ENCODE results near the gene TENT5C.

TENT5C gene

GRCh38 chr1:117623698-117624097, 17.9 kb downstream of the TENT5C start:
- no peaks in the 10 kb centered on the region for H3K36me3 ChIP-seq
- H3K9me3 ChIP-seq (ENCODE audit: severe bottlenecking) = no peaks in the 10 kb centered on the region
- DNase-seq = no peak
- no peak overlapping the region for H3K4me3 ChIP-seq (ENCODE audit: low read depth, low read length)
- no peak overlapping the region for H3K27ac ChIP-seq
- TF ChIP-seq, protein P1, sequence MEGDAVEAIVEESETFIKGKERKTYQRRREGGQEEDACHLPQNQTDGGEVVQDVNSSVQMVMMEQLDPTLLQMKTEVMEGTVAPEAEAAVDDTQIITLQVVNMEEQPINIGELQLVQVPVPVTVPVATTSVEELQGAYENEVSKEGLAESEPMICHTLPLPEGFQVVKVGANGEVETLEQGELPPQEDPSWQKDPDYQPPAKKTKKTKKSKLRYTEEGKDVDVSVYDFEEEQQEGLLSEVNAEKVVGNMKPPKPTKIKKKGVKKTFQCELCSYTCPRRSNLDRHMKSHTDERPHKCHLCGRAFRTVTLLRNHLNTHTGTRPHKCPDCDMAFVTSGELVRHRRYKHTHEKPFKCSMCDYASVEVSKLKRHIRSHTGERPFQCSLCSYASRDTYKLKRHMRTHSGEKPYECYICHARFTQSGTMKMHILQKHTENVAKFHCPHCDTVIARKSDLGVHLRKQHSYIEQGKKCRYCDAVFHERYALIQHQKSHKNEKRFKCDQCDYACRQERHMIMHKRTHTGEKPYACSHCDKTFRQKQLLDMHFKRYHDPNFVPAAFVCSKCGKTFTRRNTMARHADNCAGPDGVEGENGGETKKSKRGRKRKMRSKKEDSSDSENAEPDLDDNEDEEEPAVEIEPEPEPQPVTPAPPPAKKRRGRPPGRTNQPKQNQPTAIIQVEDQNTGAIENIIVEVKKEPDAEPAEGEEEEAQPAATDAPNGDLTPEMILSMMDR (IDR thresholded peaks at IDR 0.05; ENCODE audit: low read depth, low read length) = no peak
- no peaks in the 10 kb centered on the region for H3K27me3 ChIP-seq (ENCODE audit: insufficient read depth, low read depth, severe bottlenecking)

DNA sequence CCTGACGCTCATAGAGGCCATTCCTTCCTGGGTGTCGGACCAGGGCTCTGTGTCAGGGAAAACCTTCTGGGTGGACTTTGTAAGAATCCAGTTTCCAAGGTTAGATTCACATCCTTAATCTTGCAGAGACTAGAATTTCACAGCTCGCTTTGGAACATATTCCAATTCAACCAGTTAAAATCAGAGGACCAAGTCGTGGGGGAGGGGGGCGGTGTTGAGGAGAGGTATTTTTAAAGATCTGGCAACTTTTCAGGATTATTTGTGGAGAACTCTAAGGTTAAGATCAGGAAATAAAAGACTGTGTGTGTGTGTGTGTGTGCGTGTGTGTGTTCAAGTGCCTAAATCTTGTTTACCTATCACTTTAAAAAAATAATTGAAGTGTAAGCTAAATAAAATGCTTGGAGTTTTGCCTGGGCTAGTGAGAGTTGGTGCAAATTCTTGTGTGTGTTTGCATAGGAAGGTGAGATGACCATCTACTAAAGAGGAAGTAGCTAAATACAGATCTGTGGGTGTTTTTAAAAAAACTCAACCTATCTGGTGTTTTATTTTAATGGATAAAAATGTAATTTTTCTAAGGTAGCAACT, 21.8 kb downstream of the TENT5C start:
- no peaks in the 10 kb centered on the region for H3K9me3 ChIP-seq (ENCODE audit: severe bottlenecking)
- no peak overlapping the region for H3K27ac ChIP-seq
- H3K27me3 ChIP-seq (ENCODE audit: insufficient read depth, low read depth, severe bottlenecking) = no peaks in the 10 kb centered on the region
- no peaks in the 10 kb centered on the region for H3K36me3 ChIP-seq
- DNase-seq = no peak
- TF ChIP-seq, protein P1 (IDR thresholded peaks at IDR 0.05; ENCODE audit: low read depth, low read length) = no peak
- no peak overlapping the region for H3K4me3 ChIP-seq (ENCODE audit: low read depth, low read length)

DNA sequence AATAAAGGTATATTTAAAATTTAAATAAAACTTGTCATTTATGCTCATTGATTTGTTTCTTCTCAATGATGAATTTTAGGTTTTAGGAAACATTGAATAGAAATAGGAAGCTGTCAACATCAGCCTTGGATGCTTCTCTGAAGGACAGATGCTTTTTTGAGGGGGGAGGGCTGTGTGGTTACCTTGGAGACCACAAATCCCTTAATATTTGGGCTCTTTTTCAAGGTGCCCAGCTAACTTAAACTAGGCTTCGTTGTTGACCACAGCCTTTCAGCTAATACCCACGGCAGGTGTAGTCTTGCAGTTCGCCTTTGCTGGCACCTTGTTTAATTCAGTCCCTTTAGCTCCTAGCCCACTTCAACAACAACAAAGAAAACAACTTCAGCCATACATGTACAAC, 22.5 kb downstream of the TENT5C start:
- no peak for DNase-seq
- no peaks in the 10 kb centered on the region for H3K36me3 ChIP-seq
- no peaks in the 10 kb centered on the region for H3K9me3 ChIP-seq (ENCODE audit: severe bottlenecking)
- TF ChIP-seq, protein P1 (IDR thresholded peaks at IDR 0.05; ENCODE audit: low read depth, low read length) = no peak
- no peak overlapping the region for H3K4me3 ChIP-seq (ENCODE audit: low read depth, low read length)
- H3K27me3 ChIP-seq (ENCODE audit: insufficient read depth, low read depth, severe bottlenecking) = no peaks in the 10 kb centered on the region
- H3K27ac ChIP-seq = no peak overlapping the region

DNA sequence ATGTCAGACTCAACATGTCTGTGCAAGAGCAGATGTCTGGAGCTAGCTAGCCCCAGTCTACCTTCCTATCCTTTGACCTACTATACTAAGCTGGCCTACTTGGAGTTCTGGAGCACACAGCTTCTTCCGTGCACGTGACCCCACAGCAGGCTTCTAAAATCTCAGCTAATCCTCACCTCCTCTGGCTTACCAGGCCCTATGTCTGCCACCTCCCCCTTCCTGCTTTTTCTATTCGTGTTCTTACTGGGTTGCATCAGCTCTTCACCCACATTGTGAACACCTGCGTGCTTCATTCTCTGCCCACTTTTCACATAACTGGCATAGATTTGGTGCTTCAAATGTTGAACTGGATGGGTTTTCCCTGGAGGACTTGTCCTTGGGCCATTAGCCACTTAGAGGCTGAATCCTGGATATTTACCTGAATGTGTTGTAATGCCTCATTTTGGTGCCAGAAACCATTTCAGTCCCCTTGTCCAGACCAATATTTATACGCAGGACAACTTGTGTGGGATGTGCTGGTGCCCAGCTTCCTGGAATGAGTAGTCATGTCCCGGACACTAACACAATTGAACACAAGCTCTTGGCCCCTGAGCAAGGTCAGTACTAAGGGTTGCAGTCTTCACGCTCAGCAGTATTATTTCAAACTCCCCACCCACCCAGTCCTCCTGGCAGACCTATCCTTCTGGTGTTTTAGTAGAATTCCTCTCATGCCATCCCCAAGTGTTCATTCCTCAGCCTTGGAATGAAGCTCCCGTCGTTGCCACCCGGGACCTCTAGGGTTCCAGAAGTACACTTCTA, 24.0 kb downstream of the TENT5C start:
- Histone ChIP-seq H3K27ac (peak overlapping the region; percentile 53), H3K9me3 (ENCODE audit: severe bottlenecking) (no peaks in the 10 kb centered on the region), H3K4me3 (ENCODE audit: low read depth, low read length) (no peak overlapping the region), H3K36me3 (no peaks in the 10 kb centered on the region), H3K27me3 (ENCODE audit: insufficient read depth, low read depth, severe bottlenecking) (no peaks in the 10 kb centered on the region)
- DNase-seq = peak; percentile 61
- TF ChIP-seq, protein P1 (IDR thresholded peaks at IDR 0.05; ENCODE audit: low read depth, low read length) = no peak

- no peaks in the 10 kb centered on the region for H3K36me3 ChIP-seq
- no peaks in the 10 kb centered on the region for H3K9me3 ChIP-seq (ENCODE audit: severe bottlenecking)
- no peak for DNase-seq
- H3K4me3 ChIP-seq (ENCODE audit: low read depth, low read length) = no peak overlapping the region
- no peak overlapping the region for H3K27ac ChIP-seq
- TF ChIP-seq, protein P1 (IDR thresholded peaks at IDR 0.05; ENCODE audit: low read depth, low read length) = no peak
- H3K27me3 ChIP-seq (ENCODE audit: insufficient read depth, low read depth, severe bottlenecking) = no peaks in the 10 kb centered on the region
Measured at GRCh38 chr1:117630423-117630998, 24.7 kb downstream of the TENT5C start.

Data from WERI-Rb-1 (cell line).